Measurements from ENCODE around the gene PITRM1.

DNA sequence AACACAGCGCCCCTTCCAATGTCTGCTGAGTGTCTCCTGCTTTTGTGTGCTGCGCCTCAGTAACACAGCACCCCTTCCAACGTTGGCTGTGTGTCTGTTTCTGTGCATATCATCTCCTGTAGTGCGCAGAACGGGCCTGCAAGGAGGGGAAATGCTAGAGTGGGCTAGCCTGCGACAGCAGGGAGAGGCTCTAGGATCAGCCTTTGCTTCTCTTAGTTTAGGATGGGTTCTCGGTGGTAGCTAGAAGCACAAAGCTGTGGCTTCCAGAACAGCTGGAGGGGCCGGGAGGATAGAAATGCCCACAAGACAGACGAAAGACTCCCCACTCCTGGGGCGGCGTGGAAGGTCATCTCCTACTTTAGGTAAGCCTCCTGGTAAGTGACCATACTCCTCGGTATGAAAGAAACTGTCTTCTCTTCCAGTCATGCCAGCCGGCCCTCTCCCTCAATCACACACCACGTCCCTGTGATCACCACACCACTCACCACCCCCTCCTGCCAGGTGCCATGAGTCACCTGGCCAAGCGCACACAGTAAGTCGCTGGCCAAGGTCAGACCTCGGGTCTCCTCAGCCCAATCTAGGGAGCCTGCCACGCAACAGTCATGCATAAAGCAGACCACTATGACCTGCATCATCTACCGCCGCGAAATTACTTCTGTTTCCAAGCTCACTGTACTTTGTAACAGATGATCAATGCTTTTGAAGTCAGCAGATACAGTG is 4.8 kb downstream of the PITRM1 start:
- TF ChIP-seq CTCF (IDR thresholded peaks at IDR 0.05; ENCODE audit: borderline replicate concordance, extremely low read depth, low read length, poor library complexity, severe bottlenecking) (no peak), EZH2 (IDR thresholded peaks at IDR 0.05; ENCODE audit: borderline replicate concordance, low read depth, low read length, severe bottlenecking) (no peak)

All from DND-41 (cell line).